ENCODE data around the gene KLK3. TPM values are rescaled to one million over a fixed set of nuclear protein-coding genes. Genes with fewer than 3 reads are reported as not detected.

Gene KLK3
- total RNA-seq, 2 donors from 2014 or later, result not detected

- Histone ChIP-seq H3K27ac (ENCODE audit: low read depth, low read length) (no peak within 1 kb of the TSS), H3K4me1 (ENCODE audit: control insufficient read depth, insufficient read depth, low read length) (no peaks in the 10 kb centered on the region), H3K9me3 (ENCODE audit: control insufficient read depth, low read length) (no peaks in the 10 kb centered on the region), H3K27me3 (ENCODE audit: control insufficient read depth, insufficient read depth, low read length, poor library complexity, severe bottlenecking) (no peaks in the 10 kb centered on the region), H3K9ac (ENCODE audit: extremely low read depth, low read length, poor library complexity, severe bottlenecking) (no peak within 1 kb of the TSS), H3K4me3 (ENCODE audit: low read length) (no peak within 1 kb of the TSS), H3K36me3 (ENCODE audit: control insufficient read depth, insufficient read depth, low read length) (no peaks in the 10 kb centered on the region)
- Mint-ChIP-seq H3K9me3 (no peaks in the 10 kb centered on the region), H3K27me3 (ENCODE audit: insufficient read depth) (peaks cover 48% of the 10 kb centered on the region), H3K4me3 (no peak within 1 kb of the TSS), H3K36me3 (ENCODE audit: low read depth) (no peaks in the 10 kb centered on the region), H3K4me1 (no peaks in the 10 kb centered on the region), H3K27ac (no peak within 1 kb of the TSS)
- 71 to 100% methylated on average over 1 to 3 of the region's 3 CpGs for WGBS, 2 experiments (ENCODE audit: insufficient coverage in 1 of 2, insufficient read length in 1 of 2)
- DNase-seq, result no peak
- TF ChIP-seq CTCF (conservative IDR thresholded peaks at IDR 0.05), result no peak
These were observed 18.3 kb downstream of the KLK3 start, which contains the start of gene KLK2 for GRCh38 chr19:50873056-50873455. KLK2 (plus strand) TSS chr19:50873439; CDS start chr19:50873474, 35 bp downstream.

GRCh38 chr19:50874211-50874610, 19.5 kb downstream of the KLK3 start:
- Histone ChIP-seq H3K9ac (ENCODE audit: extremely low read depth, low read length, poor library complexity, severe bottlenecking) (no peak overlapping the region), H3K27ac (ENCODE audit: low read depth, low read length) (no peak overlapping the region), H3K9me3 (ENCODE audit: control insufficient read depth, low read length) (no peaks in the 10 kb centered on the region), H3K4me3 (ENCODE audit: low read length) (no peak overlapping the region), H3K27me3 (ENCODE audit: control insufficient read depth, insufficient read depth, low read length, poor library complexity, severe bottlenecking) (no peaks in the 10 kb centered on the region), H3K36me3 (ENCODE audit: control insufficient read depth, insufficient read depth, low read length) (no peaks in the 10 kb centered on the region), H3K4me1 (ENCODE audit: control insufficient read depth, insufficient read depth, low read length) (no peaks in the 10 kb centered on the region)
- peaks cover 44% of the 10 kb centered on the region for H3K27me3 Mint-ChIP-seq (ENCODE audit: insufficient read depth)
- no peaks in the 10 kb centered on the region for H3K9me3 Mint-ChIP-seq
- no peaks in the 10 kb centered on the region for H3K36me3 Mint-ChIP-seq (ENCODE audit: low read depth)
- H3K4me3 Mint-ChIP-seq, result no peak overlapping the region
- no peaks in the 10 kb centered on the region for H3K4me1 Mint-ChIP-seq
- TF ChIP-seq CTCF (conservative IDR thresholded peaks at IDR 0.05), result no peak
- no peak overlapping the region for H3K27ac Mint-ChIP-seq
- 77 to 86% methylated on average over 4 to 5 of the region's 5 CpGs for WGBS, 2 experiments (ENCODE audit: insufficient coverage in 1 of 2, insufficient read length in 1 of 2)
- no peak for DNase-seq

DNA sequence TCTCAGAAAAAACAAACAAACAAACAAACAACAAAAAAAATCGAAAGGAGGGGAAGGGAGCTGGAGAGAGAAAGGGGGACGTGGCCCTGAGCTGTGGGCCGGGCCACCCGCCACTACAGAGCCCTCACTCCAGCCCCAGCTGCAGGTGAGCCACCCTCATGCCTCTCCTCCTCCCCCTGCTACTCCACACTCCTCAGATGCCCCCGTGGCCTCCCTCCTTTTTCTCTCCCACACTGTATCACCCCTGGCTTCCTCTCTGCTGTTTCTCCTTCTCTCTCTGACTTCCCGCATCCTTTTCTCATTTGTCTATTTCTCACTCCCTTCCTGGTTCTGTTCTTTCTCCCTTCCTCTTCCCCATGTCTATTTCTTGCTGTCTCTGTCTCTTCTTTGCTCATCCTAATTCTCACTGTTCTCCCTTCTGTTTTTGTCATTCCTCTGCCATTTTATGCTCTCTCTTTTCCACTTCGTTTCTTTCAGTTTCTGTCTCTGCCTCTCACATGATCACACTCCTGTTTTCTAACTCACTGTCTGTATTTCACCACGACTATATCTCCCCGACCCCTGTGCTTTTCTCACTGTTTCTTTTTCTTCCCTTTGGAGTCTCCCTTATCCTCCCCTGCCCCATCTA, 21.2 kb downstream of the KLK3 start:
- Mint-ChIP-seq H3K27me3 (ENCODE audit: insufficient read depth) (peaks cover 42% of the 10 kb centered on the region), H3K9me3 (no peaks in the 10 kb centered on the region), H3K36me3 (ENCODE audit: low read depth) (no peaks in the 10 kb centered on the region), H3K4me3 (no peak overlapping the region), H3K4me1 (no peaks in the 10 kb centered on the region), H3K27ac (no peak overlapping the region)
- WGBS, 2 experiments (ENCODE audit: insufficient coverage in 1 of 2, insufficient read length in 1 of 2), result 61 to 74% methylated on average over 5 to 7 of the region's 9 CpGs
- H3K27me3 ChIP-seq (ENCODE audit: control insufficient read depth, insufficient read depth, low read length, poor library complexity, severe bottlenecking), result no peaks in the 10 kb centered on the region
- no peaks in the 10 kb centered on the region for H3K36me3 ChIP-seq (ENCODE audit: control insufficient read depth, insufficient read depth, low read length)
- DNase-seq, result no peak
- peaks cover 5% of the 10 kb centered on the region for H3K9me3 ChIP-seq (ENCODE audit: control insufficient read depth, low read length)
- H3K9ac ChIP-seq (ENCODE audit: extremely low read depth, low read length, poor library complexity, severe bottlenecking), result no peak overlapping the region
- TF ChIP-seq CTCF (conservative IDR thresholded peaks at IDR 0.05), result no peak
- no peaks in the 10 kb centered on the region for H3K4me1 ChIP-seq (ENCODE audit: control insufficient read depth, insufficient read depth, low read length)
- H3K27ac ChIP-seq (ENCODE audit: low read depth, low read length), result no peak overlapping the region
- H3K4me3 ChIP-seq (ENCODE audit: low read length), result no peak overlapping the region

Data from endodermal cell (in vitro differentiated cells).